HCT116 (cell line): ENCODE results near the gene CRY2. TPM values are rescaled to one million over a fixed set of nuclear protein-coding genes. Genes with fewer than 3 reads are reported as not detected.

ENCODE experiments used
- ATAC-seq: fragments of 200-7000 bp; cut with Tn5 transposase; 2 replicates; pipeline ENCODE4 v1.9.1; 2020; ENCODE audit warnings: mild to moderate bottlenecking, moderate library complexity
- BruUV-seq: library from RNA; stranded (reverse); fragments of 400-500 nt; replicated peaks from 2 replicates; lab custom pipeline; 2021; lab: Mats Ljungman, UMichigan
- CTCF ChIA-PET: fragments of 300-600 bp; sonication (Branson Sonifier 250); formaldehyde crosslinking; loops from one replicate; lab custom pipeline; 2021; ENCODE audit warnings: antibody characterized with exemption; lab: Charles Lee
- POLR2A ChIA-PET: fragments of 300-600, 350-600 bp; sonication (Branson Sonifier 250); formaldehyde crosslinking; loops from one replicate; lab custom pipeline; 2021; ENCODE audit warnings: antibody characterized with exemption; lab: Charles Lee
- RAD21 ChIA-PET, 2 experiments: fragments of 300-600 bp; sonication (Branson Sonifier 250); formaldehyde crosslinking; loops; one replicate each; lab custom pipeline; 2023; ENCODE audit warnings: low total read pairs in 2 of 2; ENCODE audit not compliant: uncharacterized antibody in 2 of 2, unreplicated experiment in 2 of 2, low non-redundant PET in 1 of 2; lab: Charles Lee
- DNase-seq: peaks from one replicate; pipeline ENCODE4 v3.0.0-alpha.2; 2010; ENCODE audit warnings: low read depth, low spot score
- H2AFZ ChIP-seq: fragments of 200-600 bp; shearing (Covaris generic), sonication (generic); 2 replicates; pipeline ENCODE4 v1.6.1; 2017; ENCODE audit warnings: low read depth, mixed run types, mixed read lengths, antibody characterized with exemption, low read length; ENCODE audit not compliant: poor library complexity, severe bottlenecking
- H3K27ac ChIP-seq: 2 replicates; pipeline ENCODE4 v1.5.1; 2012; ENCODE audit warnings: low read depth, low read length
- H3K27me3 ChIP-seq: fragments of 200-600 bp; sonication (generic); 2 replicates; pipeline ENCODE4 v1.6.1; 2016; ENCODE audit warnings: mixed run types, low read length, mixed read lengths; ENCODE audit not compliant: insufficient read depth
- H3K36me3 ChIP-seq, 2 experiments: fragments of 200-500 bp in 1 of 2; fragments of 200-600 bp in 1 of 2; sonication (Bioruptor generic) in 1 of 2; sonication (generic) in 1 of 2; 2 replicates each; pipeline versions ENCODE4 v1.5.1 to v1.6.1; 2014 to 2016; ENCODE audit warnings: low read length in 2 of 2, inconsistent platforms in 1 of 2, mixed read lengths in 1 of 2, mixed run types in 1 of 2; ENCODE audit not compliant: insufficient read depth in 2 of 2, control insufficient read depth in 1 of 2
- H3K4me1 ChIP-seq, 2 experiments: fragments of 200-600 bp in 1 of 2; sonication (generic) in 1 of 2; 2 replicates each; pipeline versions ENCODE4 v1.5.1 to v1.6.1; 2012 to 2017; ENCODE audit warnings: low read length in 2 of 2, inconsistent platforms in 1 of 2, mild to moderate bottlenecking in 1 of 2, mixed read lengths in 1 of 2, mixed run types in 1 of 2, moderate library complexity in 1 of 2; ENCODE audit not compliant: insufficient read depth in 2 of 2, control insufficient read depth in 1 of 2
- H3K4me2 ChIP-seq: fragments of 200-600 bp; sonication (generic); 2 replicates; pipeline ENCODE4 v1.6.1; 2017; ENCODE audit warnings: mixed run types, low read length, mixed read lengths
- H3K4me3 ChIP-seq, 2 experiments: fragments of 200-600 bp in 1 of 2; sonication (generic) in 1 of 2; replicated peaks in 1 of 2; 2 replicates each; pipeline ENCODE4 v1.5.1; 2011 to 2016; ENCODE audit warnings: low read length in 2 of 2, control low read depth in 1 of 2, low read depth in 1 of 2, mild to moderate bottlenecking in 1 of 2, mixed read lengths in 1 of 2, mixed run types in 1 of 2
- H3K79me2 ChIP-seq: fragments of 200-600 bp; sonication (generic); 2 replicates; pipeline ENCODE4 v1.6.1; 2017; ENCODE audit warnings: mild to moderate bottlenecking, mixed run types, low read length, moderate library complexity, mixed read lengths; ENCODE audit not compliant: insufficient read depth
- H3K9ac ChIP-seq: fragments of 200-600 bp; sonication (generic); 2 replicates; pipeline ENCODE4 v1.6.1; 2016; ENCODE audit warnings: low read length, mixed read lengths
- H3K9me2 ChIP-seq: fragments of 200-600 bp; sonication (generic), shearing (Covaris generic); 2 replicates; pipeline ENCODE4 v1.6.1; 2017; ENCODE audit warnings: mixed run types, mild to moderate bottlenecking, moderate library complexity; ENCODE audit not compliant: insufficient read depth
- H3K9me3 ChIP-seq, 2 experiments: fragments of 200-500 bp in 1 of 2; fragments of 200-600 bp in 1 of 2; sonication (Bioruptor generic) in 1 of 2; sonication (generic) in 1 of 2; 2 replicates each; pipeline ENCODE4 v1.6.1; 2014 to 2017; ENCODE audit warnings: low read length in 2 of 2, mixed read lengths in 2 of 2, inconsistent platforms in 1 of 2, low read depth in 1 of 2, mild to moderate bottlenecking in 1 of 2, mixed run types in 1 of 2, moderate library complexity in 1 of 2; ENCODE audit not compliant: control insufficient read depth in 1 of 2, insufficient read depth in 1 of 2
- H4K20me1 ChIP-seq: fragments of 200-600 bp; sonication (generic), shearing (Covaris generic); 2 replicates; pipeline ENCODE4 v1.6.1; 2017; ENCODE audit warnings: mixed run types, mild to moderate bottlenecking, moderate library complexity; ENCODE audit not compliant: insufficient read depth
- CBX3 ChIP-seq: IDR thresholded peaks from 2 replicates; pipeline ENCODE4 v1.6.1; 2012; ENCODE audit warnings: low read depth
- EGR1 ChIP-seq: IDR thresholded peaks from 2 replicates; pipeline ENCODE4 v1.6.1; 2012; ENCODE audit warnings: low read depth
- ELF1 ChIP-seq: IDR thresholded peaks from 2 replicates; pipeline ENCODE4 v1.6.1; 2012; ENCODE audit warnings: low read depth, borderline replicate concordance
- EZH2 ChIP-seq: fragments of 200-600 bp; sonication (generic); IDR thresholded peaks from 2 replicates; pipeline ENCODE4 v1.6.1; 2017; ENCODE audit warnings: antibody characterized with exemption, mixed run types
- POLR2A ChIP-seq: IDR thresholded peaks from 2 replicates; pipeline ENCODE4 v1.7.0; 2011; ENCODE audit warnings: borderline replicate concordance; ENCODE audit not compliant: insufficient read depth, insufficient read length; ENCODE audit errors: extremely low read depth
- POLR2AphosphoS5 ChIP-seq: IDR thresholded peaks from 2 replicates; pipeline ENCODE4 v1.6.1; 2011; ENCODE audit warnings: mild to moderate bottlenecking, low read depth, low read length, moderate library complexity
- RAD21 ChIP-seq: IDR thresholded peaks from 2 replicates; pipeline ENCODE4 v1.6.1; 2012; ENCODE audit warnings: low read depth, mild to moderate bottlenecking
- REST ChIP-seq: IDR thresholded peaks from 2 replicates; pipeline ENCODE4 v1.6.1; 2012; ENCODE audit warnings: low read depth
- SP1 ChIP-seq: IDR thresholded peaks from 2 replicates; pipeline ENCODE4 v1.6.1; 2012; ENCODE audit warnings: low read depth
- SRF ChIP-seq: IDR thresholded peaks from 2 replicates; pipeline ENCODE4 v1.6.1; 2012; ENCODE audit warnings: low read depth
- YY1 ChIP-seq: IDR thresholded peaks from 2 replicates; pipeline ENCODE4 v1.6.1; 2011; ENCODE audit warnings: low read length, low read depth, moderate library complexity, mild to moderate bottlenecking; ENCODE audit not compliant: insufficient replicate concordance; ENCODE audit errors: extremely low read depth
- ZFX ChIP-seq: fragments of 450-650 bp; IDR thresholded peaks from 2 replicates; pipeline ENCODE4 v1.6.1; 2017
- ZNF274 ChIP-seq: fragments of 200-500 bp; sonication (Bioruptor generic); IDR thresholded peaks from 2 replicates; pipeline ENCODE4 v1.6.1; 2014; ENCODE audit warnings: mild to moderate bottlenecking, low read depth, low read length, inconsistent platforms
- intact Hi-C: fragments of 100-400 bp; cut with micrococcal nuclease; formaldehyde crosslinking; loops from 2 replicates; pipeline ENCODE4 v1.10.0; 2022
- total RNA-seq: library from RNA; stranded (reverse); gene quantifications from one replicate; pipeline ENCODE4 v1.2.1, GENCODE V29; 2021; ENCODE audit not compliant: unreplicated experiment
- TF ChIP-seq, protein P1 (sequence below): IDR thresholded peaks from 2 replicates; pipeline ENCODE4 v1.6.1; 2012
- TF ChIP-seq, protein P2 (sequence below): IDR thresholded peaks from 2 replicates; pipeline ENCODE4 v1.6.1; 2011; ENCODE audit warnings: mild to moderate bottlenecking, low read length, moderate library complexity; ENCODE audit not compliant: insufficient replicate concordance; ENCODE audit errors: extremely low read depth
- TF ChIP-seq, protein P3 (sequence below), 3 experiments: fragments of 200-600 bp in 1 of 3; sonication (generic) in 1 of 3; IDR thresholded peaks in 2 of 3; conservative IDR thresholded peaks in 1 of 3; 2 replicates each; pipeline ENCODE4 v1.5.1; 2012 to 2017; ENCODE audit warnings: low read depth in 2 of 3, low read length in 2 of 3, antibody characterized with exemption in 1 of 3, borderline replicate concordance in 1 of 3, control low read depth in 1 of 3, mild to moderate bottlenecking in 1 of 3, mixed read lengths in 1 of 3, mixed run types in 1 of 3, moderate library complexity in 1 of 3; ENCODE audit not compliant: insufficient read depth in 1 of 3

Gene CRY2
- total RNA-seq, 1 experiment from 2014 or later, result 18.0 TPM

GRCh38 chr11:45858751-45859398 lies 11.6 kb downstream of the CRY2 start (continued):
- TF ChIP-seq, protein P1, sequence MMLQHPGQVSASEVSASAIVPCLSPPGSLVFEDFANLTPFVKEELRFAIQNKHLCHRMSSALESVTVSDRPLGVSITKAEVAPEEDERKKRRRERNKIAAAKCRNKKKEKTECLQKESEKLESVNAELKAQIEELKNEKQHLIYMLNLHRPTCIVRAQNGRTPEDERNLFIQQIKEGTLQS, result no peak

GRCh38 chr11:45859661-45860140 lies 12.4 kb downstream of the CRY2 start:
- DNase-seq (no peak), ATAC-seq (no peak)
- intact Hi-C loops, result no loop called here
- H3K27me3 ChIP-seq, result no peaks in the 10 kb centered on the region
- no peaks in the 10 kb centered on the region for H4K20me1 ChIP-seq
- peaks cover under 1% of the 10 kb centered on the region; the same call in 1 of the 2 replicates for H3K79me2 ChIP-seq
- no peak overlapping the region for H3K4me2 ChIP-seq
- no peaks in the 10 kb centered on the region for H3K9me3 ChIP-seq
- no peaks in the 10 kb centered on the region for H3K9me2 ChIP-seq
- H3K4me1 ChIP-seq, result peaks cover 0 to 5% of the 10 kb centered on the region in 2 experiments; a peak in 1 of 4 replicates
- H3K4me3 ChIP-seq, result no peak overlapping the region
- peaks cover 20 to 26% of the 10 kb centered on the region in 2 experiments for H3K36me3 ChIP-seq
- H3K27ac ChIP-seq, result no peak overlapping the region
- ChIA-PET RAD21 (no interaction called here), CTCF (no interaction called here), POLR2A (no interaction called here)
- H2AFZ ChIP-seq, result no peak overlapping the region
- BruUV-seq, result no TSS peak
- no peak overlapping the region for H3K9ac ChIP-seq
- TF ChIP-seq, protein P2, sequence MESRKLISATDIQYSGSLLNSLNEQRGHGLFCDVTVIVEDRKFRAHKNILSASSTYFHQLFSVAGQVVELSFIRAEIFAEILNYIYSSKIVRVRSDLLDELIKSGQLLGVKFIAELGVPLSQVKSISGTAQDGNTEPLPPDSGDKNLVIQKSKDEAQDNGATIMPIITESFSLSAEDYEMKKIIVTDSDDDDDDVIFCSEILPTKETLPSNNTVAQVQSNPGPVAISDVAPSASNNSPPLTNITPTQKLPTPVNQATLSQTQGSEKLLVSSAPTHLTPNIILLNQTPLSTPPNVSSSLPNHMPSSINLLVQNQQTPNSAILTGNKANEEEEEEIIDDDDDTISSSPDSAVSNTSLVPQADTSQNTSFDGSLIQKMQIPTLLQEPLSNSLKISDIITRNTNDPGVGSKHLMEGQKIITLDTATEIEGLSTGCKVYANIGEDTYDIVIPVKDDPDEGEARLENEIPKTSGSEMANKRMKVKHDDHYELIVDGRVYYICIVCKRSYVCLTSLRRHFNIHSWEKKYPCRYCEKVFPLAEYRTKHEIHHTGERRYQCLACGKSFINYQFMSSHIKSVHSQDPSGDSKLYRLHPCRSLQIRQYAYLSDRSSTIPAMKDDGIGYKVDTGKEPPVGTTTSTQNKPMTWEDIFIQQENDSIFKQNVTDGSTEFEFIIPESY, result no peak
- TF ChIP-seq RAD21, result no peak
- TF ChIP-seq POLR2AphosphoS5, result no peak
- TF ChIP-seq CBX3, result no peak
- TF ChIP-seq ELF1, result no peak
- TF ChIP-seq, protein P1, result no peak
- no peak for TF ChIP-seq EGR1
- no peak for TF ChIP-seq SRF
- TF ChIP-seq, protein P3, sequence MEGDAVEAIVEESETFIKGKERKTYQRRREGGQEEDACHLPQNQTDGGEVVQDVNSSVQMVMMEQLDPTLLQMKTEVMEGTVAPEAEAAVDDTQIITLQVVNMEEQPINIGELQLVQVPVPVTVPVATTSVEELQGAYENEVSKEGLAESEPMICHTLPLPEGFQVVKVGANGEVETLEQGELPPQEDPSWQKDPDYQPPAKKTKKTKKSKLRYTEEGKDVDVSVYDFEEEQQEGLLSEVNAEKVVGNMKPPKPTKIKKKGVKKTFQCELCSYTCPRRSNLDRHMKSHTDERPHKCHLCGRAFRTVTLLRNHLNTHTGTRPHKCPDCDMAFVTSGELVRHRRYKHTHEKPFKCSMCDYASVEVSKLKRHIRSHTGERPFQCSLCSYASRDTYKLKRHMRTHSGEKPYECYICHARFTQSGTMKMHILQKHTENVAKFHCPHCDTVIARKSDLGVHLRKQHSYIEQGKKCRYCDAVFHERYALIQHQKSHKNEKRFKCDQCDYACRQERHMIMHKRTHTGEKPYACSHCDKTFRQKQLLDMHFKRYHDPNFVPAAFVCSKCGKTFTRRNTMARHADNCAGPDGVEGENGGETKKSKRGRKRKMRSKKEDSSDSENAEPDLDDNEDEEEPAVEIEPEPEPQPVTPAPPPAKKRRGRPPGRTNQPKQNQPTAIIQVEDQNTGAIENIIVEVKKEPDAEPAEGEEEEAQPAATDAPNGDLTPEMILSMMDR (IDR thresholded peaks at IDR 0.05 in 2 of 3, conservative IDR thresholded peaks at IDR 0.05 in 1 of 3; ENCODE audit: borderline replicate concordance in 1 of 3, insufficient read depth in 1 of 3, low read depth in 2 of 3, low read length in 2 of 3), result no peak
- no peak for TF ChIP-seq SP1
- no peak for TF ChIP-seq ZFX
- TF ChIP-seq REST, result no peak
- TF ChIP-seq ZNF274, result no peak
- TF ChIP-seq EZH2, result no peak
- TF ChIP-seq YY1, result no peak
- TF ChIP-seq POLR2A, result no peak
